ENCODE measurements around the gene FAM200B. TPM values are rescaled to one million over a fixed set of nuclear protein-coding genes. Genes with fewer than 3 reads are reported as not detected.

Gene FAM200B
- 10 to 100 TPM; 27.3 to 37.1 (median 31.4) TPM for polyA plus RNA-seq (ENCODE audit: insufficient read length in 10 of 10)
- long read RNA-seq, donor 1, full-length matches to known transcripts: 12 of 12 reads
- long read RNA-seq, donor 1, partial matches to known transcripts: 0 of 12 reads
- long read RNA-seq, donor 1, other reads (novel, unspliced or antisense): 0 of 12 reads
- long read RNA-seq, donor 2, full-length matches to known transcripts: 19 of 19 reads
- long read RNA-seq, donor 2, partial matches to known transcripts: 0 of 19 reads
- long read RNA-seq, donor 2, other reads (novel, unspliced or antisense): 0 of 19 reads
- long read RNA-seq, donor 3: 0 reads
- long read RNA-seq, donor 4, full-length matches to known transcripts: 8 of 14 reads
- long read RNA-seq, donor 4, partial matches to known transcripts: 6 of 14 reads
- long read RNA-seq, donor 4, other reads (novel, unspliced or antisense): 0 of 14 reads
- long read RNA-seq, donor 5, full-length matches to known transcripts: 21 of 21 reads
- long read RNA-seq, donor 5, partial matches to known transcripts: 0 of 21 reads
- long read RNA-seq, donor 5, other reads (novel, unspliced or antisense): 0 of 21 reads
- long read RNA-seq, donor 6, full-length matches to known transcripts: 20 of 20 reads
- long read RNA-seq, donor 6, partial matches to known transcripts: 0 of 20 reads
- long read RNA-seq, donor 6, other reads (novel, unspliced or antisense): 0 of 20 reads
- long read RNA-seq, donor 7, full-length matches to known transcripts: 17 of 17 reads
- long read RNA-seq, donor 7, partial matches to known transcripts: 0 of 17 reads
- long read RNA-seq, donor 7, other reads (novel, unspliced or antisense): 0 of 17 reads
- long read RNA-seq, donor 8, full-length matches to known transcripts: 6 of 6 reads
- long read RNA-seq, donor 8, partial matches to known transcripts: 0 of 6 reads
- long read RNA-seq, donor 8, other reads (novel, unspliced or antisense): 0 of 6 reads
- long read RNA-seq, donor 9, full-length matches to known transcripts: 2 of 2 reads
- long read RNA-seq, donor 9, partial matches to known transcripts: 0 of 2 reads
- long read RNA-seq, donor 9, other reads (novel, unspliced or antisense): 0 of 2 reads

DNA sequence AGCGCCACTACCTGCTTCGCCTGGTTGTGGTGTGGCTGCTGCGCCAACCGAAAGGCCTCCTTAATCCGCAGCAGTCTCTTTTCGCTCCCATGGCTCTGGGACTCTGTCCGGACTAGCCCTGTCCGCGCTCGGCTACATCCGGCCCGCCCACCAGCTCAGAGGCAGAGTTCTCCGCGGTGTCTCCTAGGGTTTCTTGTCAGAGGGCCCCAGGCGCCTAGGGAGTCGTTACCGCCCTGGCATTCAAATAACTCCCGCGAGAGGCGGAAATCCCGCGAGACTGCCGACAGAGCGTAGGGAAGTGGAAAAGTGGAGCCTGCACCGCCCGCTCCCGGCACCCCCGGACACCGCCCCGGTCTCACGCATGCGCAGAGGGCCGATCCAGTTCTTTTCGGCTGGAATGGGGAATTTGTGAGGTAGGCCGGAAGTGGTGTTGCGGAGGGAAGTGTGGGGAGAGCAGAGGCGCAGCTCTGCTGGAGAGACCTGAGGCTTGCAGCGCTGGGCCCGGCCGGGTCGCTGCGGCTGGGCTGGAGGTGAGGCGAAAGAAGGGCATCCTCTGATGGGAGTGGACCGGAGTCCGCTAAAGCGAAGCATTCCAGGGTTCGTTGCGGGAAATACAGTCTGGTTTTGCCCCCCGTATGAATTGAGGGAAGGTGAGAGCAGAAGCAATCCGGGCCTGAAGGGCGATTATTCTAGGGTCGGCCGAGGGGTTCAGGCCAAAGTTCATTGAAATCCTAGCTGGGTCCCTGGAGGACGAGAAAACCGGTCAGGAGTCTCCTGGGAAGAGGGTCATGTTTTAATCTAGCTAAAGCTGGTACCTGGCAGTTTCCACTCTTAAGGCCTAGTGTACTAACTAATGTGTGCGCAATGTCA, at the start of gene FAM200B:
FAM200B (plus strand) TSS at position 456 of the 870 bp plus-strand sequence. CDS start 5,151 bp downstream, outside the sequence.
- DNase-seq: peak; percentile 98 to 99 (median 99)

GRCh38 chr4:15636818-15637217, 44.8 kb upstream of the FAM200B start:
- no peak for DNase-seq

GRCh38 chr4:15638418-15638817, 43.2 kb upstream of the FAM200B start:
- no peak for DNase-seq

DNA sequence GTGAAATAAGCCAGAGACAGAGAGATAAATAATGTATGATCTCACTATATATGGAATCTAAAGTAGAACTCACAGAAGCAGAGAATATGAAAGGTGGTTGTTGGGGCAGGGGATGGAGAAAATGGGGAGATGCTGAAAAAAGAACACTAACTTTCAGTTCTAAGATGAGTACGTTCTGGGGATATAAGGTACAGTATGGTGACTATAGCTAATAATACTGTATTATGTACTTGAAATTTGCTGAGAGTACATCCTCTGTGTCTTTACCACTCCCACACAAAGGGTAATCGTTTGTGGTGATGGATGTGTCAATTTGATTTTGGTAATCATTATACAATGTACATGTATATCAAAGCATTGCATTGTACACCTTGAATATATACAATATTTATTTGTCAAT, 33.0 kb upstream of the FAM200B start:
- DNase-seq: no peak

- DNase-seq: peak; percentile 31 to 49 (median 34)
Measured at GRCh38 chr4:15649914-15650545, 31.6 kb upstream of the FAM200B start.

DNA sequence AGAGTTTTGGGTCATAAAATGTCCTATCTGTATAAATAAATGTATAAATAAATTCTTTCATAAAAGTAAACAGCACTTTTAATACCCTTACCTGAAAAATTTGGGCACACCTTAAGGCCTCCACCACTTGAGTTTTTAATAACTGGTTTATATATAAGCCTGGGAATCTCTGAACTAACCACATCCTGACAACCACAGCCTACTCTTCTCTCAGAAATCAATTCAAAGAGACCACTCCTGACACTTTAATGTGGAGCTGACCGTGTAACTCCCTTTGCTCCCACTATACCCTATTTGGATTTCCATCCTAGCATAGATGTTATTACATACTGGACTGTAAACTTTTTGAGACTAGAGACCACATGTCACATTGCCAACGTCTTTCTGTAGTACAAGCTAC, 30.0 kb upstream of the FAM200B start:
- DNase-seq: no peak

DNA sequence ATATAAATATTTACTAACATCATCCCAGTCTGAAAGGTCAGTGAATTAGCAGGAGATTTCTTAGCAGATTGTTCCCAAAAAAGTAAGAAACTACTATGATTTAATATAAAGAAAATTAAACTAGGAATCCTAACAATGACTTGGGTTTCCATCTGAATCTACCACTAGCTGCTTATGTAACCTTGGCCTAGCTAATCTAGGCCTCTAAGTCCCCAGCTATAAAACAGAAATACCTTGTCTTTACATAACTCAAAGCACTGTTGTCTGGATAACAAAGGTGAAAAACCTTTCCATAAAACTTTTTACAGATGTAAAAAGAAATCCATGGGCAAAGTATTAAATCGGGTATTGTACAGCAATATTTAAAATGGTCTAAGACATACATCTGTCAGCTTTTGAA, 29.4 kb upstream of the FAM200B start:
- no peak for DNase-seq

DNA sequence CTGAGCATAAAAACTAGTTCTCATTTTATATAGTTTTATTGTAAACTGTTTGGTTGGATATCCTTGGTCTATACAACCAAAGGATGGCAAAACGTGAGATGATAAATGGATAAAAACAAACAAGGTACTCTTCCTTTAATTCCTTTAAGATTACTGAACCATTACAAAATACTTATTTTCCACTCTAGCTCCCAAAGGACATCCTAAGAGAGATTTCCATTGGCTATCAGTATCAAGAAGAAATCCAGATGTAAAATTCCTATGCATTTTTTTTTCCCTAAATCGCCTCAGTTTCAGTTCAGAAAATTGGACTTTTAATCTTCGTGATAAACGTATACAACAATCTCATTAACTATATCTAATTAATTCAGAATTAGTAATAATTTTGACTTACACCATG, 28.8 kb upstream of the FAM200B start:
- peak; percentile 16 to 53 (median 29) for DNase-seq

- no peak for DNase-seq
Measured at GRCh38 chr4:15653420-15653819, 28.2 kb upstream of the FAM200B start.

DNA sequence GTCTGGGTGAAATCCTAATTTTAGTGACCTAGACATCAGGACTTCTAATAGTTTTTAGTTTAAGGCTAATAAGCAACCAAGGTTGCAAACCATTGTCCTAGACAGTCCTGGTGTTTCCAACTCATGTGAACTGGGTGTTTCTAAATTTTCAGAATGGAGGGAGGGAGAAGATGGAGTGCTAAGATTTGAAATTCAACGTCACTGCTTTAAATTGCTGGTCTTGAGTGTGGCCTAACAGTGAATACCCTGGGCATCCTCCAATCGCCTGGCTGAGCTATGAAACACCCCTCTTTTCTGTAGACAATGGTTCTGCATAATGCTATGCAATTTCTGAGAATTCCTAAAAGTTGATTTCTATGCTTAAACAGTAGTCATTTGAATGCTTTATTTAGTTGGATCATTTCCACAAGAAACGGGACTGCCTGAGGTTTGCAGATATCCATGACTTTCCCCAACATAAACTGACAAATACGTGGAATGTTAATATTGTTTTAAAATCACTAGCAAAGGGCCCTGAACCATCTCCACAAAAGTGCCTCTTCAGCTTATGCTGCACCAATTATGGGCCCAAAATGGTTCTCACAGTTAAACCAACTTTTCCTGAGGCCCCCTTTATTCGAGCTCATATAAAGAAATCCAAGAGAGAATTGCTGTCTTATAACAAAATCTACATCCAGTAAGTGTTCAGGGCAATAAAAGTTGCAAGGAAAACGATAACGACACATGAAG, 27.6 kb upstream of the FAM200B start:
- peak; percentile 34 to 71 (median 38) for DNase-seq

GRCh38 chr4:15654593-15655222, 26.9 kb upstream of the FAM200B start:
- DNase-seq: peak in 2 of 3 donors; percentile 55 to 84

DNA sequence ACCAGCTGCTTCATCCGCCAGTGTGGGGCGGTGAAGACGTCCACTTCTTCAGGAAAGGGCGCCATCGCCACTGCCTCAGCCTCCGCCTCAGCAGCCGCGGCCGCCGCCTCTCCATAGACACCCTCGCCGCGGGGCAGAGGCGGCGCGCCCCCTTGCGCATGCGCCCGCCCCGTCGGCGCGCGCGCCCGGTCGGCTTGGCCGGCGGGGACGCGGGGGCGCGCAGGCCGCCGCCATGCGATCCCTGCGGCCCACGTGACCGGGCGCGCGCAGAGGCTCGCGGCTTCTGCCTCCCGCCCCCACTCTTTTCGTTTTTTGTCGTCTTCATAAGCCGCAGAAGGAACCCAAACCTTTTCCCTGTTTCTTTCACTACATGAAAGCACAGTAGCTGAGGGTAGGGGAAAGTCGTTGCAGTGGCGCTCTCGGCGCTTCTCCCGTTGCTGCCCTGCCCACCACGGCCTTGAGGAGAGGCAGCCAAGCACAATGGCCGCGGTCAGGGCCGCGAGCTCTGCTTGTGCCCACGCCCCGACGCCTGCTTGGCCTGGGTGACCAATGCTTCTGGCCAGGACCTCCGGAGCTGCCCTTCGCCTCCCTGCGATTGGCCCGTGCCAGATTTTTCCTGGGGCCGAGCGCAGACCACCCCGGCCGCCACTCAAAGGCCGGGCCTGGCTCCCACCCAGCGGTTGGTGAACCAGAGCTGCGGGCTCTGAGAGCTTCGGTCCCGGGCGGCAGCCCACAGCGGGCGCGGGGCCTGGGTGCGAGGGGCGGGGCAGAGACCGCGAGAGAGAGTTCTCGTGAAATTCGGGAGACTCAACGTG, 26.2 kb upstream of the FAM200B start, which contains the start of gene FBXL5:
FBXL5 (minus strand) TSS at position 135 of the 815 bp plus-strand sequence; CDS start at position 65, 70 bp downstream.
- peak; percentile 91 to 97 (median 92) for DNase-seq

DNA sequence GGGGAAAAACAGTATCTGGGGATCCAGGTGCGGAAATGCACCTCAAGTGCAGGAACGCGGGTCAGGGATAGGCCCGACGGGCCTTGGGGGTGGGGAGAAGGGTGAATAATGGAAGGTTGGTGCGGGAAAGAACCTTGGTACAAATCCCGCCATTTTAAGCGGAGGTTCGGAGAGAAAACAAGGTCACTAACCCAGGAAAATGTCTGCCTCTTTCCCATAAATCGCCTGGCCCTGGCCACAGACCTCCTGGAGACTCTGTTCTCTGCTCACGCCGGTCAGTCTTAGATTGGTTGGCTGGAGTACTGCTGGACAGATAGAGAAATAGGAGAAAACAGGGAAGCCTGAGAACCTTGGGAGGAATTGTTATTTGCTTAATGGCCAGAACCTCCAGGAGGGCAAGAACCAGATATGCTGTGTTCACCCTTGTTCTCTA, 25.6 kb upstream of the FAM200B start:
- DNase-seq: peak; percentile 18 to 77 (median 42)

DNA sequence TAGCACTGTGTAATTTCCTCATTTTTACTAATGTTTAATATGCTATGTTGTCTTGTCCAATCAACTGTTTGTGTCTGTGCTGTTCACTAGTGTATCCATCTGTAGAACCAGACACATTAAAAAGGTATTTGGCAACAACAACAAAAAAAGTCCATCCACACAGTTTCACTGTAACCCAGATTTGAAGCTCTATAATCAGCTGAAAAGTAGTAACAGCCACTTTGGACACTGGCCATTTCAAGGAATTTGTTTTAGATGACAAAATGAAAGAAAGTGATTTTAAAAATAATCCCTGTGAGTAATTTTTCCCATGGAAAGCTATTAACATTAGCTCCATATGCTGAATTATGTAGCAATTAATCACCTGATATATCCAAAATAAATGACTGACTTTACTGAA, 24.3 kb upstream of the FAM200B start:
- no peak for DNase-seq

DNA sequence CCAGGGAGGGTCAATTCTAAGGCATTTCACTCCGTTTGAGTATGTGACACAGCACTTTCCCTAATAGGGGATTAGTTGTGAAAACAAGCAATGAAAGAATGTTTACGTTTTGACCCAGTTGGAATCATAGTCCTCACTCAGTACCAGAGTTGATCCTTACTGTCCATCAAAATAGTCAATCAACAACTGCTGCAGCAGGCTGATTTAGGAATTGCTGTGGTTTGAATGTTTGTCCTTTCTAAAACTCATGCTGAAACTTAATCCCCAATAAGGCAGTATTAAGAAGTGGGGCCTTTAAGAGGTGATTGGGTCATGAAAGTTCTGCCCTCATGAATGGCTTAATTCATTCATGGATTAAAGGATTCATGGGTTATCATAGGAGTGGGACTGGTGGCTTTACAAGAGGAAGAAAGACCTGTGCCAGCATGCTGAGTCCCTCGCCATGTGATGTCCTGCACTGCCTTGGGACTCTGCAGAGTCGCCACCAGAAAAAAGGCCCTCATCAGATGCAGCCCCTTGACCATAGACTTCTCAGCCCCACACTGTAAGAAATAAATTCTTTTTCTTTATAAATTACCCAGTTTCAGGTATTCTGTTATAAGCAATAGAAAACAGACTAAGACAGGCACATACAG, 23.4 kb upstream of the FAM200B start:
- DNase-seq: no peak

GRCh38 chr4:15658781-15659180, 22.8 kb upstream of the FAM200B start:
- no peak for DNase-seq

- DNase-seq: peak in 1 of 3 donors; percentile 34
Measured at GRCh38 chr4:15659768-15660570, 21.7 kb upstream of the FAM200B start.

Data from muscle of back (tissue), 13 donors.